ENCODE data around the gene OPN3.

The OPN3 gene

DNA sequence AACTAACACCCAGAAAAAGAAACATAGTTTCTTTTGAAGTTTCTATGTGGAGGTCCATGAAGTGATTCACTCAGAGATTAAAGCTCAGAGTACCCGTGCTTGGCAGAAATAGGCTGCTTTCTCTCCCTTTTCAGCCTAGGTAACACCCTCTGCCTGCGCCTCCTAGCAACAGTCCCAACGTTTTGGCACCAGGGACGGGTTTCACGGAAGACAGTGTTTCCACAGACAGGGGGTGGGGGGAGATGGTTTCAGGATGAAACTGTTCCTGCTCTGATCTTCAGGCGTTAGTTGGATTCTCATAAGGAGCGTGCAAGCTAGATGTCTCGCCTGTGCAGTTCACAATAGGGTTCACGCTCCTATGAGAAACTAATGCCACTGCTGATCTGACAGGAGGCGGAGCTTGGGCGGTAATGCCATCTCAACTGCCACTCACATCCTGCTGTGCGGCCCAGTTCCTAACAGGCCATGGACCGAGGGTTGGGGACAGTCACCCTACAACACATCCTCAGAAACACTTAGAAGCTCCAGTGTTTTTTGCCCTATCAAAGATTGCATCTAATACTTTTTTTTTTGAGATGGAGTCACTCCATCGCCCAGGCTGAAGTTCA lies 53.2 kb downstream of the OPN3 start:
- no peak for DNase-seq

DNA sequence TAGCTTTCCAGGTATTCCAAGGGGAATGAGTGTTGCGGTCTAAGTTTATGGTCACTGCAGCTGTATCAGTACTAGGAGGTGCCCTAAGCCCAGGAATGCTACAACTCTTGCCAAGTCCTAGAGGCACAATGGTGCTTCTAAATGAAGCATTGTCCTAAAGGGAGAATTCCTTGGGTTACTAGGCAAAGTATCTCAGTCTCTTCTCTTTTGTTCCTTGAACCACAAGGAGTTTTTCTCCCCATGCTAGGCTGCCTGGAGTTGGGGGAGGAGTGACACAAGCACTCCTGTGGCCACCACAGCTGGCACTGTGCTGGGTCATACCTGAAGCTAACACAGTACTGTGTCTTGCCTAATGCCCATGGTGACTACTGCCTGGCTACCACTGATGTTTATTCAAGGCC lies 57.2 kb downstream of the OPN3 start:
- no peak for DNase-seq

DNA sequence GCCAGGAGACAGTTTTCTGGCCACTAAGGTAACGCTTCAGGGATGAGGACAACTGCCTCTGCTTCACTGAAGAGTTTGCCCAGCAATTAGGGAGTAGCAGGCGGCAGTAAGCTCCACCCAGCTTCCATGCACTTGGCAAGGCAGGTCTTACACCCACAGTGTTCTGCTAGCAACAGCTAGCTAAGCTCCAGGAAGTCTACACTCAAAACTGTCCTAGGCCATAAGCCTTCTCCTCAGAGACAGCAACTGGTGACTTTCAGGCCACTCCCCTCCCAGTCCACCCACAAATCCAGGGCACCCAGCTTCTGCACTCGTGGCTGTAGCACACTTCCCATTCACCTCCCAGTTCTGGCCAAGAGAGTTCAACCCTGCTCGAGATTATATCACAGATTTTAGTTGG lies 60.7 kb downstream of the OPN3 start:
- no peak for DNase-seq

DNA sequence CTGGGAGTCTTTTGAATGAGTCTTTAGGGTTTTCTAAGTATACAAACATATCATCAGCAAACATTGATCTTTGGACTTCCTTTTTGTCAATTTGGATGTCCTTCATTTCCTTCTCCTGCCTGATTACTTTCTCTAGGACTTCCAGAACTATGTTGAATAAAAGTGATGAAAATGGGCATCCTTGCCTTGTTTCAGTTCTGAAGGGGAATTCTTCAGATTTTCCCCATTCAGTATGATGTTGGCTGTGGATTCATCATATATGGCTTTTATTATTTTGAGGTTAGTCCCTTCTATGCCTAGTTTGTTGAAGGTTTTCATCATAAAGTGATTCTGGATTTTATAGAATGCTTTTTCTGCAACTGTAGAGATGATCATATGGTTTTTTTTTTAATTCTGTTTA lies 66.0 kb downstream of the OPN3 start:
- no peak for DNase-seq

DNA sequence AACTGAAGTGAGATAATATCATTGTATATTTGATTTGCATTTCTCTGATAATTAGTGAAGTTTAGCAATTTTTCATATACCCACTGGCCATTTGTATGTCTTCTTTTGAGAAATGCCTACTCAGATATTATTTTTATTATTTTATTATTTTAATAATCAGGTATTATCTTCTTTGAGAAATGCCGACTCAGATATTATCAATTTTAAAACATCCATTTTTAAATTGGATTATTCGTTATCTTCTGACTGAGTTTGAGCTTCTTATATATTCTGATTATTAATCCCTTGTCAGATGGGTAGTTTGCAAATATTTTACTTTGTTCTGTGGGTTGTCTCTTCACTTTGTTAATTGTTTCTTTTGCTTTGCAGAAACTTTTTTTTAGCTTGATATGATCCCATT lies 70.3 kb downstream of the OPN3 start:
- no peak for DNase-seq

DNA sequence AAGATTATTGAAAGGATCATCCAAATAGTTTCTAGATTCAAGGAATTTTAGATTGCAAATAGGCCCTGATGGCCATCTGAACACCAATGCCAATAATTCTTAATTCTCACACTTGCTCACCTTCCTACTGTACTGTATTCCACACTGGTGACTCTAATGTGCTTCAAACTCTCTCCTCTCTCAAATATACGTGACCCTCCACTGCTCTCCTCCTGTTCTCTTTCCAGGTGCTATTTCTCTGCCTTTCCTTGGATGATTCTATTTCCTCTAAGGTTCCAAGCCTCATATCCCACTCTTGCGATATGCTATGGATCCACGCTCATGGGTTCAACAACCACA lies 79.4 kb downstream of the OPN3 start:
- DNase-seq = no peak

DNA sequence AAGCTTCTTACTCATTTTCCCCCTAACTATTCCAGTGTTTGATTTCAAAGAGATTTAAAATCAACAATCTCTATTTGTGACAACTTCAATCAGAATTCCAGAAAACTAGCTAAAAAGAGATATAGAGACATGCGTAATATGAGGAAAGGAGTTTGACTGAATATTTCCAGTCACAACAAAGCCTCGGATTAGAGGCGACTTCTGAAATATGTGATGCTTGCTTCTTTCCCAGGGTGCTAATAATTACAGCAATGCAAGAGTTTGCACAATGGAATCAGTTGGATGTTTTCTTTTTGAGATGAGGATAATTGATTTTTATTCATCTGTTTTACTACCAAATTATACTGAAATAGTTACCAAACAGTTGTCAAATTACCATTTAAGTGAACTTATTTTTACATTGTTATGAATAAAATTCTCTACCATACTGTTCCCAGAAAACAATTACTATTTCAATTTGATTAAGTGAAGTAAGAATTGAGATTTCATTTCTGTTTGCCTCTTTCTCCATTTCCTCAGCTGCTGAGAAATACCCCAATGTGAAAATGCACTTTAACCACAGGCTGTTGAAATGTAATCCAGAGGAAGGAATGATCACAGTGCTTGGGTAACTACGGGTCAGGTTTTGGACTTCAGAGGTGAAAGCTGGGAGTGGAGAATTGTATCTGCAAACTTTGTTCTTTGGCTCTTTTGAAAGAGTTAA lies 79.9 kb downstream of the OPN3 start:
- no peak for DNase-seq

DNA sequence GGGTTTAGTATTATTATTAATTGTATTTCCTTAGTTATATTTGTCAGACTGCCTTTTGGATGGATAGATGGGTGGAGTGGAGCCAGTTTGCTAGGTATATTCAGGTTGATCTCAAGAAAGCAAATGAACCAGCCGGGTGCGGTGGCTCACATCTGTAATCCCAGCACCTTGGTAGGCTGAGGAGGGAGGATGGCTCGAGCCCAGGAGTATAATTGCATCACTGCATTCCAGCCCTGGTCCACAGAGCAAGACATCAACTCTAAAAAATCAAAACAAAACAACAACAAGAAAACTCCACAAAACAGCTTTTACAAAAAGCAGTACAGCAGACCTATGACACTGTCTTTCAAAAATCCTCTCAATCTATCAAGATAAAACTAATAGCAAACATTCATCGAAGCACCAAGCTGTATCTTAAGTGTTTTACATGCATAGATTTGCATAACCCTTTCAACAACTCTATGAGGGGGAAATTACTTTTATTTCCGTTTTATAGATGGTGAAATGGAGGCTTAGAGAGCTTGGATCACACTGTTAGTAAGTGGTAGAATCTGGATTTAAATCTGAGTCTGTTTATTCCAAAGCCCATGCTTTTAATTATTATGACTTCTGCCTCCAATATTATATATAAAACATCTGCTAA lies 82.5 kb downstream of the OPN3 start:
- DNase-seq = no peak

DNA sequence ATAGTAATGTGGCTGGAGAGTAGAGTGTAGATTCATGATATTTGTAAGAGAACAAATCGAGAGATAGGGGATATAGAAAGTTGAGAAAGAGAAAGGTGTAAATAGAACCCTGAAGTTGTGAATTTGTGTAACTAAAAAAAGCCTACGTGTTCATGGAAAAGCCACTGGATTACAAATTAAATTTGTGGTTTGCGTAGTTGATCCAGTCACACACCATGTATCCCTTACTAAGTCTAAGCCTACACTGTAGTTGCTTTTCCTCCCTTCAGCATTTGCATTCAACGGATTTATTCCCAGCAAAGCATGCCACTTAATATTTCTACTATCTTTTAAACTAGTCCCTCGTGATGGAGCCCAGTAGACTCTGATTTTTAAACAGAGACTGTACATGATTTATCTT lies 83.1 kb downstream of the OPN3 start:
- no peak for DNase-seq

DNA sequence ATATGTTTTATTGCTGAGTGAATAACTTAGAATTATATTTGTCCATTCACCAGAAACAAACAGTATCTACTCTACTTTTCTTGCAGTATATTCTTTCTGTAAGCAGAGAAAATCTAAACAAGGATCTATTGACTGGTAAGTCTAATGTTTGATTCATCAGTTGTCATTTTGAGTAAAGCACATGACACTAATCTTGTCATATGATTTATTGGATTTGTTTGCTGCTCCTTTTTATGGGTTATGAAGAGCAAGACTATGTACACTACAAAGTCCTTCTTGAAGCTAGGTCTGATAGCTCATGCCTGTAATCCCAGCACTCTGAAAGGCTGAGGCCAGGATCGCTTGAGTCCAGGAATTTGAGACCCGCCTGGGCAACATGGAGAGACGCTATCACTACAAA lies 84.6 kb downstream of the OPN3 start:
- no peak for DNase-seq

DNA sequence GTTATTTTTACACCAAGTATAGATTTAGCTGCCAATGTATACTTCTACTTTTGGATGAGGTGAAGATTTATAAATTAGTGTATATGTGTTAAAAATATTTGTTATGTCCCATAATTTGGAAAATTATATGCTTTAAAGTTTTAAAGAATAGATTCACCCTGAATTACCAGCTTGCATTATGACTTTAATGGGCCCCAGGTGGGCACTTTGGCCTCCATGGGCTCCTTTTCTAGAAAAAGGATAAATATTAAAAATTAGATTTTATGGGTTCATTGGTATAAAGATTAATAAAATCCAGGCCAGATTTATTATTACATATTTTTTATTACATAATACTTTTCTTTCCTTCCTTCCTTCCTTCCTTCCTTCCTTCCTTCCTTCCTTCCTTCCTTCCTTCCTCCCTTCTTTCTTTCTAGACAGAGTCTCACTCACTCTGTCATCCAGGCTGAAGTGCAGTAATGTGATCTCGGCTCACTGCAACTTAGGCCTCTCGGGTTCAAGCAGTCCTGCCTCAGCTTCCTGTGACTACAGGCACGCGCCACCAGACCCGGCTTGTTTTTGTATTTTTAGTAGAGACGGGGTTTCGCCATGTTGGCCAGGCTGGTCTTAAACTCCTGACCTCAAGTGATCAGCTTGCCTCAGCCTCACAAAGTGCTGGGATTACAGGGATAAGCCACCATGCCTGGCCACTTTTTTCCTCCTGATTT lies 86.1 kb downstream of the OPN3 start:
- DNase-seq = no peak

DNA sequence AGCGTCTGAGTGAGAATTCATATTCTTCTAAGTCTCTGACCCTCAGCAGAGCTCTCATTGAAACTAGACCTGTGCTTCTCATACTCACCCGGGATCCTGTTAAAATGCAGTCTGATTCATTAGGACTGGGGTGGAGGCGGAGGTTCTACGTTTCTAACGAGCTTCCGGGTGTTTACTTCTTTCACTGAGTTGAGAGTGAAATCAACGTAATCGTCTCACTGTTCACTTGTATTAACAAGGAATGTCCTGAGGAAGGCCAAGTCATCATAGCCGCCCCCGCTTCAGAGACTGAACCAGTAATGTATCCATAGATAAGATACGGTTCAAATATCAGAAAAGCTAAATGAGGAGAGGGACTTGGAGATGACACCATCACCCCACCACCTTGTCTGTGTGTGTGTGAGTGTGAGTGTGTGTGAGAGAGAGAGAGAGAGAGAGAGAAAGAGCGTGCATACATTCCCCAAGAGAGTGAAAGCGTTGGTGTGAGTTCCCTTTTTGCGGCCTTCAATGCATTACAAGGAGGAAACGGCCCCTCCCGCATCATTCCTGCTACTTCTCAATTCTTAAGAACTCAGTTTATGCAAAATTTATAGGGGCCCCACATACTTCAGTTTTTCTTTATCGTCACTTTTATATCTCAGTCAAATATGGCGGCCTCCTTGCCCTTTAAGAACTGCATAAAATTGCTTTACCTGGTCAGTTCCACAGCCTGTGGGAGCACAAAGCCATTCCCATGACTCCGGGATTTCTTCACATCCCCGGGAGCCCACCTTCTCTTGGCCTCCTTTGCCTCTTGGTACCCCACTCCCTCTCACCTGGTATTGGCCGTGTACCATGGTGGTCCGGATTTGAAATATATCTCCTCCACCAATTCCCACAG lies 88.2 kb downstream of the OPN3 start:
- no peak for DNase-seq

DNA sequence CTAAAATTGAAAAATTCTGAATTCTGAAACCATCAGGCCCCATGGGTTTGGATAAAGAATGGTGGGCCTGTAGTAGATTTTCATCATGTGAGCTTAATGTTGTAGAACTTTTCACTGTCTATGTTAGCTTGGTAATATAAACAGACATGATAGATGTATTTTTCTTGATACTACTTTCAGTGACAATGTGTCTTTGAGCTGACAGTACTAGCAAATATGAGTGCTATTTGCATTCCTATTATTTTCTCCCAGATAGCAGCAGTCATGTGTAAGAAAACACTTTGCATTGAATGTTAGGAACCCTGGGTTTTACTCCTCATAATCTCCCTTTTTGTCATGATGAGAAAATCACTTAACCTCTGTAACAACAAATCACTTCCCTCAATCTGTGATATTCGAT lies 89.9 kb downstream of the OPN3 start:
- no peak for DNase-seq

DNA sequence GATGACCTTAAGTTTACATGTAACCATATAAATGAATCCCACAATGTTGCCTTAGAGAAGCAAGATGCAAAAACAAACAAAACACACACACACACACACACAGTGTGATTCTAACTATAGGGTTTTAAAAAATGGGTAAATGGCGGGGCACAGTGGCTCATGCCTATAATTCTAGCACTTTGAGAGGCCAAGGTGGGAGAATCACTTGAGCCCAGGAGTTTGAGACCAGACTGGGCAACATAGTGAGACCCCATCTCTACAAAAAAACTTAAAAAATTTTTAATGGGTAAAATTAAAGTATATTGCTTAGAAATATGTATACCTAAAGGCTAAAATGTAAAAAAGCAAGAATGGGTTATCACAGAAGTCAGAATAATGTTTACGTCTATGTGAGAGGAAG lies 92.2 kb downstream of the OPN3 start:
- DNase-seq = no peak
